ENCODE measurements around the gene MYH9.
"Not testable (repeated sequence)": the region's sequence is repeated elsewhere in the genome, so short reads cannot be mapped to it uniquely, and the experiment has no call there.

MYH9 gene

GRCh38 chr22:36293606-36294292, 94.0 kb downstream of the MYH9 start:
- no peak for DNase-seq (ENCODE audit: low read depth in 2 of 2)

- no peak for DNase-seq (ENCODE audit: low read depth in 2 of 2)
These were observed 94.8 kb downstream of the MYH9 start for GRCh38 chr22:36292823-36293530.

GRCh38 chr22:36291831-36292740, 95.7 kb downstream of the MYH9 start:
- no peak for DNase-seq (ENCODE audit: low read depth in 2 of 2)

- DNase-seq (ENCODE audit: low read depth in 2 of 2): not testable (repeated sequence)
These were observed 97.2 kb downstream of the MYH9 start for GRCh38 chr22:36290391-36291075.

- DNase-seq (ENCODE audit: low read depth in 2 of 2): not testable (repeated sequence)
These were observed 97.8 kb downstream of the MYH9 start for GRCh38 chr22:36289948-36290371.

GRCh38 chr22:36289406-36289870, 98.3 kb downstream of the MYH9 start:
- DNase-seq (ENCODE audit: low read depth in 2 of 2): no peak

GRCh38 chr22:36288571-36289405, 99.0 kb downstream of the MYH9 start:
- DNase-seq (ENCODE audit: low read depth in 2 of 2): no peak

- no peak for DNase-seq (ENCODE audit: low read depth in 2 of 2)
These were observed 99.8 kb downstream of the MYH9 start for GRCh38 chr22:36287881-36288515.

GRCh38 chr22:36286096-36286957, 101.4 kb downstream of the MYH9 start:
- DNase-seq (ENCODE audit: low read depth in 2 of 2): peak in 1 of 2 donors; percentile 29

- no peak for DNase-seq (ENCODE audit: low read depth in 2 of 2)
These were observed 102.2 kb downstream of the MYH9 start for GRCh38 chr22:36285545-36285944.

GRCh38 chr22:36285017-36285416, 102.8 kb downstream of the MYH9 start:
- no peak for DNase-seq (ENCODE audit: low read depth in 2 of 2)

- DNase-seq (ENCODE audit: low read depth in 2 of 2): no peak
These were observed 103.6 kb downstream of the MYH9 start for GRCh38 chr22:36284171-36284571.

GRCh38 chr22:36282328-36282831, 105.4 kb downstream of the MYH9 start:
- no peak for DNase-seq (ENCODE audit: low read depth in 2 of 2)

GRCh38 chr22:36281781-36282327, 105.9 kb downstream of the MYH9 start:
- no peak for DNase-seq (ENCODE audit: low read depth in 2 of 2)

GRCh38 chr22:36280379-36280778, 107.4 kb downstream of the MYH9 start:
- no peak for DNase-seq (ENCODE audit: low read depth in 2 of 2)

GRCh38 chr22:36279219-36279666, 108.5 kb downstream of the MYH9 start:
- no peak for DNase-seq (ENCODE audit: low read depth in 2 of 2)

GRCh38 chr22:36277482-36278291, 110.1 kb downstream of the MYH9 start:
- DNase-seq (ENCODE audit: low read depth in 2 of 2): peak; percentile 34 to 45

GRCh38 chr22:36274531-36274930, 113.2 kb downstream of the MYH9 start:
- no peak for DNase-seq (ENCODE audit: low read depth in 2 of 2)
